Measurements from ENCODE around the gene SLC66A1.

SLC66A1 gene

DNA sequence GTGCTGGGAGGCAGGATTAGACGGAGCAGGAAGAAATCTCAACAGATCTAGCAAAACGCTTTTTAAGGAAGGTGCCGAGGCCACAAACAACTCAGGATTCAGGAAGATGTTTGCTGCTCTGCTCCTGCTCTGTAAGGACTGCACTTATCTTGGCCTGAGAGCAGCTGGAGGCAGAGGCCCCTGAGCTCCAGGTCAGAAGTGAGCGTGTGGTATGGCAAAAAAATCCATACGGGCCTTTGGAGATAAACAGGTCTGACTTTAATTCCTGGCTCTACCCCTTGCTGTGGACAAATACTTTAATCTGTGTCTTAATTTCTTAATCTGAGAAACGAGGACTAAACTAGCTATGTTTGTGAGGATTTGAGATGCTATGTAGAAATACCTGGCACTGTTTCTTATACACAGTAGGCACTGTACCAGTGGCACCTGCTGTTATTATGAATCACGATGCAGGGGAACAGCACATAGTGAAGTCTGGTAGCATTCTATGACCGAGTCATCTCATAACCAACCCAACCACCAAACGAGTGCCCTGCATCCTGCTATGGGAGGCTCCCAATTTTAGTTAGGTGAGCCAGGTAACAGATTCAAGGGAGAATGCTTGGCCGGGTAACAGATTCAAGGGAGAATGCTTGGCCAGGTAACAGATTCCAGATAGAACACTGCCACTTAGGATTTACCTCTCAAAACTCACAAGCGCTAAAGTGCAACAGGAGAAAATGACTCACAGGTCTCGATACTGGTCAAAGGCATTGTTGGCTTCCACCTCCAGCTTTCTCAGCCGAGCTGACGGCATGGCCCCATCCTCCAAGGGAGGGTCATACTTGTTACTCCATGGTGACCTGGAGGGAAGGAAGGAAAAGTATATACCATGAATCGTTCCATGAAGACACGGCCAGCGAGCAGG, 65.9 kb downstream of the SLC66A1 start:
- no peak for DNase-seq (ENCODE audit: low spot score)
